ENCODE results near the gene PDE1C.

PDE1C gene

GRCh38 chr7:31906479-31907171 is 163.6 kb downstream of the PDE1C start:
- no peak overlapping the region for H2AK5ac ChIP-seq (ENCODE audit: low read length)

GRCh38 chr7:31903962-31904361 is 166.2 kb downstream of the PDE1C start:
- Histone ChIP-seq H3K79me2 (ENCODE audit: control insufficient read depth, insufficient read depth, low read length, poor library complexity) (no peaks in the 10 kb centered on the region), H2AFZ (ENCODE audit: insufficient read depth, low read length, poor library complexity) (no peak overlapping the region), H3K36me3 (ENCODE audit: control insufficient read depth in 1 of 2, insufficient read depth in 2 of 2, low read length in 2 of 2) (no peaks in the 10 kb centered on the region), H4K91ac (ENCODE audit: low read depth, low read length) (no peak overlapping the region), H3K4ac (ENCODE audit: low read depth, low read length) (no peak overlapping the region), H4K8ac (ENCODE audit: low read depth, low read length) (no peak overlapping the region), H3K4me1 (ENCODE audit: control insufficient read depth in 1 of 2, insufficient read depth in 2 of 2, low read length in 2 of 2) (no peaks in the 10 kb centered on the region), H3K14ac (ENCODE audit: low read length) (no peak overlapping the region), H3K9ac (ENCODE audit: low read length) (no peak overlapping the region), H2BK5ac (ENCODE audit: low read depth, low read length, poor library complexity) (no peak overlapping the region), H2BK120ac (ENCODE audit: insufficient read depth, low read length, poor library complexity) (no peak overlapping the region), H2AK5ac (ENCODE audit: low read length) (no peak overlapping the region), H3K18ac (ENCODE audit: low read length) (no peak overlapping the region), H3K23ac (ENCODE audit: low read length) (no peak overlapping the region), H3K9me3 (ENCODE audit: insufficient read depth, low read depth, low read length) (no peaks in the 10 kb centered on the region), H3K4me3 (ENCODE audit: low read depth, low read length) (no peak overlapping the region), H4K12ac (ENCODE audit: low read depth, low read length) (no peak overlapping the region), H3K4me2 (ENCODE audit: low read length) (no peak overlapping the region), H3K79me1 (ENCODE audit: low read length) (no peaks in the 10 kb centered on the region), H3K27me3 (ENCODE audit: insufficient read depth, low read length) (no peaks in the 10 kb centered on the region), H2BK12ac (ENCODE audit: low read length) (no peak overlapping the region), H3K27ac (ENCODE audit: low read depth, low read length) (no peak overlapping the region)
- no peak for DNase-seq
- WGBS (ENCODE audit: extremely low coverage, insufficient coverage, insufficient read length), result no CpG with 5 or more reads among the region's 4 CpGs

More at GRCh38 chr7:31906479-31907171, 163.6 kb downstream of the PDE1C start:
- no peak overlapping the region for H4K8ac ChIP-seq (ENCODE audit: low read depth, low read length)
- no peak overlapping the region for H2AFZ ChIP-seq (ENCODE audit: insufficient read depth, low read length, poor library complexity)
- H3K79me2 ChIP-seq (ENCODE audit: control insufficient read depth, insufficient read depth, low read length, poor library complexity), result no peaks in the 10 kb centered on the region
- no peak overlapping the region for H3K4ac ChIP-seq (ENCODE audit: low read depth, low read length)
- H3K23ac ChIP-seq (ENCODE audit: low read length), result no peak overlapping the region
- no peak overlapping the region for H2BK5ac ChIP-seq (ENCODE audit: low read depth, low read length, poor library complexity)
- H3K79me1 ChIP-seq (ENCODE audit: low read length), result no peaks in the 10 kb centered on the region
- no peaks in the 10 kb centered on the region for H3K27me3 ChIP-seq (ENCODE audit: insufficient read depth, low read length)
- no peak overlapping the region for H2BK120ac ChIP-seq (ENCODE audit: insufficient read depth, low read length, poor library complexity)
- DNase-seq, result no peak
- no peak overlapping the region for H3K4me2 ChIP-seq (ENCODE audit: low read length)
- no peak overlapping the region for H4K12ac ChIP-seq (ENCODE audit: low read depth, low read length)
- H3K27ac ChIP-seq (ENCODE audit: low read depth, low read length), result no peak overlapping the region
- H3K14ac ChIP-seq (ENCODE audit: low read length), result no peak overlapping the region
- H3K9ac ChIP-seq (ENCODE audit: low read length), result no peak overlapping the region
- no peak overlapping the region for H3K4me3 ChIP-seq (ENCODE audit: low read depth, low read length)
- no CpG with 5 or more reads among the region's 5 CpGs for WGBS (ENCODE audit: extremely low coverage, insufficient coverage, insufficient read length)
- H4K91ac ChIP-seq (ENCODE audit: low read depth, low read length), result no peak overlapping the region
- H3K9me3 ChIP-seq (ENCODE audit: insufficient read depth, low read depth, low read length), result no peaks in the 10 kb centered on the region
- H2BK12ac ChIP-seq (ENCODE audit: low read length), result no peak overlapping the region
- H3K4me1 ChIP-seq (ENCODE audit: control insufficient read depth in 1 of 2, insufficient read depth in 2 of 2, low read length in 2 of 2), result no peaks in the 10 kb centered on the region
- no peaks in the 10 kb centered on the region for H3K36me3 ChIP-seq (ENCODE audit: control insufficient read depth in 1 of 2, insufficient read depth in 2 of 2, low read length in 2 of 2)
- H3K18ac ChIP-seq (ENCODE audit: low read length), result no peak overlapping the region

GRCh38 chr7:31899356-31899927 is 170.8 kb downstream of the PDE1C start:
- WGBS (ENCODE audit: extremely low coverage, insufficient coverage, insufficient read length), result no CpG with 5 or more reads among the region's 14 CpGs
- Histone ChIP-seq H3K79me1 (ENCODE audit: low read length) (no peaks in the 10 kb centered on the region), H2AK5ac (ENCODE audit: low read length) (no peak overlapping the region), H3K4me3 (ENCODE audit: low read depth, low read length) (no peak overlapping the region), H3K27me3 (ENCODE audit: insufficient read depth, low read length) (no peaks in the 10 kb centered on the region), H3K23ac (ENCODE audit: low read length) (no peak overlapping the region), H2BK5ac (ENCODE audit: low read depth, low read length, poor library complexity) (no peak overlapping the region), H3K9me3 (ENCODE audit: insufficient read depth, low read depth, low read length) (no peaks in the 10 kb centered on the region), H3K4me2 (ENCODE audit: low read length) (no peak overlapping the region), H3K27ac (ENCODE audit: low read depth, low read length) (no peak overlapping the region), H4K91ac (ENCODE audit: low read depth, low read length) (no peak overlapping the region), H3K18ac (ENCODE audit: low read length) (no peak overlapping the region), H3K9ac (ENCODE audit: low read length) (no peak overlapping the region), H3K79me2 (ENCODE audit: control insufficient read depth, insufficient read depth, low read length, poor library complexity) (no peaks in the 10 kb centered on the region), H4K12ac (ENCODE audit: low read depth, low read length) (no peak overlapping the region), H3K36me3 (ENCODE audit: control insufficient read depth in 1 of 2, insufficient read depth in 2 of 2, low read length in 2 of 2) (no peaks in the 10 kb centered on the region), H4K8ac (ENCODE audit: low read depth, low read length) (no peak overlapping the region), H2BK12ac (ENCODE audit: low read length) (no peak overlapping the region), H2BK120ac (ENCODE audit: insufficient read depth, low read length, poor library complexity) (no peak overlapping the region), H3K14ac (ENCODE audit: low read length) (no peak overlapping the region), H3K4me1 (ENCODE audit: control insufficient read depth in 1 of 2, insufficient read depth in 2 of 2, low read length in 2 of 2) (no peaks in the 10 kb centered on the region), H3K4ac (ENCODE audit: low read depth, low read length) (no peak overlapping the region), H2AFZ (ENCODE audit: insufficient read depth, low read length, poor library complexity) (no peak overlapping the region)
- DNase-seq, result no peak

GRCh38 chr7:31896925-31897324 is 173.3 kb downstream of the PDE1C start:
- H3K27ac ChIP-seq (ENCODE audit: low read depth, low read length), result no peak overlapping the region
- DNase-seq, result no peak
- H4K8ac ChIP-seq (ENCODE audit: low read depth, low read length), result no peak overlapping the region
- H3K23ac ChIP-seq (ENCODE audit: low read length), result no peak overlapping the region
- no peak overlapping the region for H2AFZ ChIP-seq (ENCODE audit: insufficient read depth, low read length, poor library complexity)
- no peaks in the 10 kb centered on the region for H3K79me2 ChIP-seq (ENCODE audit: control insufficient read depth, insufficient read depth, low read length, poor library complexity)
- no peaks in the 10 kb centered on the region for H3K27me3 ChIP-seq (ENCODE audit: insufficient read depth, low read length)
- no peak overlapping the region for H3K18ac ChIP-seq (ENCODE audit: low read length)
- H3K4ac ChIP-seq (ENCODE audit: low read depth, low read length), result no peak overlapping the region
- no peak overlapping the region for H4K91ac ChIP-seq (ENCODE audit: low read depth, low read length)
- no peak overlapping the region for H2BK5ac ChIP-seq (ENCODE audit: low read depth, low read length, poor library complexity)
- H4K12ac ChIP-seq (ENCODE audit: low read depth, low read length), result no peak overlapping the region
- no peak overlapping the region for H2BK12ac ChIP-seq (ENCODE audit: low read length)
- H2BK120ac ChIP-seq (ENCODE audit: insufficient read depth, low read length, poor library complexity), result no peak overlapping the region
- H3K9me3 ChIP-seq (ENCODE audit: insufficient read depth, low read depth, low read length), result no peaks in the 10 kb centered on the region
- no peak overlapping the region for H3K9ac ChIP-seq (ENCODE audit: low read length)
- whole genome bisulfite sequencing (ENCODE audit: extremely low coverage, insufficient coverage, insufficient read length), result no CpG with 5 or more reads among the region's 6 CpGs
- no peak overlapping the region for H2AK5ac ChIP-seq (ENCODE audit: low read length)
- H3K4me2 ChIP-seq (ENCODE audit: low read length), result no peak overlapping the region
- H3K14ac ChIP-seq (ENCODE audit: low read length), result no peak overlapping the region
- H3K36me3 ChIP-seq (ENCODE audit: control insufficient read depth in 1 of 2, insufficient read depth in 2 of 2, low read length in 2 of 2), result no peaks in the 10 kb centered on the region
- no peaks in the 10 kb centered on the region for H3K4me1 ChIP-seq (ENCODE audit: control insufficient read depth in 1 of 2, insufficient read depth in 2 of 2, low read length in 2 of 2)
- no peaks in the 10 kb centered on the region for H3K79me1 ChIP-seq (ENCODE audit: low read length)
- H3K4me3 ChIP-seq (ENCODE audit: low read depth, low read length), result no peak overlapping the region
